A673 (cell line): ENCODE results near the gene IL34. TPM values are rescaled to one million over a fixed set of nuclear protein-coding genes. Genes with fewer than 3 reads are reported as not detected.
A peak's percentile ranks its signal among the peaks of the same experiment; 100 is the strongest.

ENCODE experiments used
- BruUV-seq: library from RNA; stranded (reverse); fragments of 400-500 nt; replicated peaks from 2 replicates; lab custom pipeline; 2021; lab: Mats Ljungman, UMichigan
- CTCF ChIA-PET: fragments of 300-600 bp; sonication (Branson Sonifier 250); formaldehyde crosslinking; loops from one replicate; lab custom pipeline; 2022; ENCODE audit warnings: antibody characterized with exemption; lab: Charles Lee
- POLR2A ChIA-PET: fragments of 300-600 bp; sonication (Branson Sonifier 250); formaldehyde crosslinking; loops from one replicate; lab custom pipeline; 2022; ENCODE audit warnings: antibody characterized with exemption; ENCODE audit not compliant: low non-redundant PET; lab: Charles Lee
- DNase-seq: peaks from one replicate; pipeline ENCODE4 v3.0.0-alpha.2; 2015; ENCODE audit warnings: low spot score
- H3K27ac ChIP-seq: fragments of 200-600 bp; sonication (generic); 2 replicates; pipeline ENCODE4 v1.5.1; 2016; ENCODE audit warnings: mixed run types, low read depth, mild to moderate bottlenecking, mixed read lengths, antibody characterized with exemption, low read length; ENCODE audit not compliant: poor library complexity, severe bottlenecking
- H3K27me3 ChIP-seq: fragments of 200-600 bp; sonication (generic); replicated peaks from 2 replicates; pipeline ENCODE4 v1.6.1; 2017; ENCODE audit warnings: mixed run types, low read depth, mild to moderate bottlenecking, mixed read lengths, antibody characterized with exemption, low read length; ENCODE audit not compliant: insufficient read depth, poor library complexity
- H3K36me3 ChIP-seq: fragments of 200-600 bp; sonication (generic); 2 replicates; pipeline ENCODE4 v1.6.1; 2016; ENCODE audit warnings: mixed run types, mild to moderate bottlenecking, mixed read lengths, antibody characterized with exemption, low read length; ENCODE audit not compliant: insufficient read depth, poor library complexity, severe bottlenecking
- H3K4me1 ChIP-seq: fragments of 200-600 bp; sonication (generic); 2 replicates; pipeline ENCODE4 v1.6.1; 2017; ENCODE audit warnings: mixed run types, mild to moderate bottlenecking, mixed read lengths, antibody characterized with exemption, low read length; ENCODE audit not compliant: insufficient read depth, poor library complexity, severe bottlenecking
- H3K4me3 ChIP-seq: fragments of 200-600 bp; sonication (generic); 2 replicates; pipeline ENCODE4 v1.5.1; 2016; ENCODE audit warnings: low read depth, mixed run types, mild to moderate bottlenecking, mixed read lengths, low read length; ENCODE audit not compliant: poor library complexity, severe bottlenecking
- H3K9me3 ChIP-seq: fragments of 200-600 bp; sonication (generic); 2 replicates; pipeline ENCODE4 v1.6.1; 2016; ENCODE audit warnings: mixed run types, low read depth, mild to moderate bottlenecking, mixed read lengths, antibody characterized with exemption, low read length; ENCODE audit not compliant: poor library complexity, severe bottlenecking
- EZH2 ChIP-seq: fragments of 200-600 bp; sonication (generic); IDR thresholded peaks from 2 replicates; pipeline ENCODE4 v1.6.1; 2017; ENCODE audit warnings: borderline replicate concordance, low read depth, mild to moderate bottlenecking, mixed read lengths, antibody characterized with exemption, low read length; ENCODE audit not compliant: poor library complexity, severe bottlenecking
- intact Hi-C: fragments of 100-400 bp; cut with micrococcal nuclease; formaldehyde crosslinking; loops from one replicate; pipeline ENCODE4 v1.10.0; 2022; ENCODE audit not compliant: unreplicated experiment
- total RNA-seq: library from RNA; stranded (reverse); gene quantifications from 2 replicates; pipeline ENCODE4 v1.2.3, GENCODE V29; 2021
- TF ChIP-seq, protein P1 (sequence below): fragments of 300-800, 200-600 bp; sonication (generic); conservative IDR thresholded peaks from 2 replicates; pipeline ENCODE4 v1.5.1; 2017; ENCODE audit warnings: low read depth, mild to moderate bottlenecking, antibody characterized with exemption, low read length, moderate library complexity, mixed read lengths

Gene IL34
- total RNA-seq, 1 experiment from 2014 or later: not detected

GRCh38 chr16:70634861-70635260, 11.5 kb upstream of the IL34 start:
- TF ChIP-seq, protein P1, sequence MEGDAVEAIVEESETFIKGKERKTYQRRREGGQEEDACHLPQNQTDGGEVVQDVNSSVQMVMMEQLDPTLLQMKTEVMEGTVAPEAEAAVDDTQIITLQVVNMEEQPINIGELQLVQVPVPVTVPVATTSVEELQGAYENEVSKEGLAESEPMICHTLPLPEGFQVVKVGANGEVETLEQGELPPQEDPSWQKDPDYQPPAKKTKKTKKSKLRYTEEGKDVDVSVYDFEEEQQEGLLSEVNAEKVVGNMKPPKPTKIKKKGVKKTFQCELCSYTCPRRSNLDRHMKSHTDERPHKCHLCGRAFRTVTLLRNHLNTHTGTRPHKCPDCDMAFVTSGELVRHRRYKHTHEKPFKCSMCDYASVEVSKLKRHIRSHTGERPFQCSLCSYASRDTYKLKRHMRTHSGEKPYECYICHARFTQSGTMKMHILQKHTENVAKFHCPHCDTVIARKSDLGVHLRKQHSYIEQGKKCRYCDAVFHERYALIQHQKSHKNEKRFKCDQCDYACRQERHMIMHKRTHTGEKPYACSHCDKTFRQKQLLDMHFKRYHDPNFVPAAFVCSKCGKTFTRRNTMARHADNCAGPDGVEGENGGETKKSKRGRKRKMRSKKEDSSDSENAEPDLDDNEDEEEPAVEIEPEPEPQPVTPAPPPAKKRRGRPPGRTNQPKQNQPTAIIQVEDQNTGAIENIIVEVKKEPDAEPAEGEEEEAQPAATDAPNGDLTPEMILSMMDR: no peak
- no peak for TF ChIP-seq EZH2
- no peaks in the 10 kb centered on the region for H3K27me3 ChIP-seq
- no peaks in the 10 kb centered on the region for H3K9me3 ChIP-seq
- no peak overlapping the region for H3K27ac ChIP-seq
- no peak overlapping the region for H3K4me3 ChIP-seq
- no peaks in the 10 kb centered on the region for H3K36me3 ChIP-seq
- ChIA-PET CTCF (no interaction called here), POLR2A (interaction anchor here (0.6 kb wide), 1 partner anchor 159 kb away, joined by 3 read pairs; no protein-coding TSS in a partner anchor)
- intact Hi-C loops: no loop called here
- H3K4me1 ChIP-seq: no peaks in the 10 kb centered on the region
- no peak for DNase-seq
- no TSS peak for BruUV-seq

- ChIA-PET CTCF (interaction anchor here (0.6 kb wide), 1 partner anchor 134 kb away, joined by 3 read pairs; no protein-coding TSS in a partner anchor), POLR2A (interaction anchor here (0.6 kb wide), 1 partner anchor 1099 kb away, joined by 4 read pairs; no protein-coding TSS in a partner anchor)
- no peak for DNase-seq
- no peak for TF ChIP-seq EZH2
- TF ChIP-seq, protein P1: no peak
- H3K36me3 ChIP-seq: no peaks in the 10 kb centered on the region
- no TSS peak for BruUV-seq
- H3K9me3 ChIP-seq: no peaks in the 10 kb centered on the region
- H3K4me1 ChIP-seq: no peaks in the 10 kb centered on the region
- no peak overlapping the region for H3K27ac ChIP-seq
- H3K4me3 ChIP-seq: no peak overlapping the region
- intact Hi-C loops: no loop called here
- H3K27me3 ChIP-seq: no peaks in the 10 kb centered on the region
These were observed 10.9 kb upstream of the IL34 start for GRCh38 chr16:70635336-70636016.

DNA sequence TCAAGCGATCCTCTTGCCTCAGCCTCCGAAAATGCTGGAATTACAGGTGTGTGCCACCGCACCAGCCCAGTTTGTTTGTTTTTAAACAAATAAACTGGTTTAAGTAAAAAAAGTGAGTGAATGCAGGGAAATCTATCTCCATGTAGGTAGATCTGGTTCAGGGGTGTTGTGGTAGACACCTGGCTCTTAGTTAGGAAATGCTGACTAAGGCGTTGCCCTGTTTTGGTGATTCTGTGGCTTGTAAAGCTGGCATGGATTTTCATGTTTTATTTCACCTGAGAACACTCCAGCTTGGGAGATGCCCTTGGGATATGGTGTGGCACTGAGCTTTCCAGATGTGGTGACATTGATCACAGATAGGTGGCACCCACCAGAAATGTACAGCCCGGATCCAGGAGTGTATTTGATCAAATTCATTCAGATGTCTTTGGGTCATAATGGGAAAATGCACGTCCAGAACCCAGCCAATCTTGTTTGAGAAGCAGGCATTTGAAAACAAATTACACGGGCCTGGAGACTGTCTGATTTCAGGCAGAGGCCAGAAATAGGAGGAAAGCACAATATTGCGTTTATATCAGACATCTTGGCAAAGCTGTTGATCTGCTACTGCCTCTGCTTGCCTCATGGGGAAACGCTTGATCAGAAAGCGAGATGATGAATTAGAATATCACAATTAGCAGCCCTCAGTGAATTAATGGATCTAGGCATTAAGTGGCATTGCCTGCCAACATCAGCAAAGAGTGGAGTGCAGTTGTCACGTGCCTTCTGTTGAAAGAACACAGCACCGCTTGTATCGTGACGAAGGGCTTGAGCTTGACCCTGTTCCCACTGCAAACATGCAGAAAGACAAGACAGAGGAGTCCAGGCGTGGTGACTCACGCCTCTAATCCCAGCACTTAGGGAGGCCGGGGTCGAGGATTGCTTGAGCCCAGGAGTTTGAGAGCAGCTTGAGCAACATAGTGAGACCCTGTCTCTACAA, 7.3 kb upstream of the IL34 start:
- no peaks in the 10 kb centered on the region for H3K4me1 ChIP-seq
- no TSS peak for BruUV-seq
- H3K27ac ChIP-seq: no peak overlapping the region
- TF ChIP-seq, protein P1: peak; percentile 32; the same call in 1 of the 2 replicates
- TF ChIP-seq EZH2: no peak
- H3K36me3 ChIP-seq: no peaks in the 10 kb centered on the region
- no peak overlapping the region for H3K4me3 ChIP-seq
- intact Hi-C loops: no loop called here
- no peaks in the 10 kb centered on the region for H3K27me3 ChIP-seq
- no peaks in the 10 kb centered on the region for H3K9me3 ChIP-seq
- POLR2A ChIA-PET: no interaction called here
- CTCF ChIA-PET: no interaction called here
- no peak for DNase-seq
